Pancreas (tissue), 10 donors: Measurements from ENCODE around the gene GPS1. TPM values are rescaled to one million over a fixed set of nuclear protein-coding genes. Genes with fewer than 3 reads are reported as not detected.

ENCODE experiments used
- ATAC-seq, 4 donors: fragments of 200-7000 bp; cut with Tn5 transposase; one replicate each; pipeline versions ENCODE4 v1.8.0 to v1.9.1; 2020; ENCODE audit warnings: mild to moderate bottlenecking in 4 of 4, moderate library complexity in 4 of 4
- DNase-seq, 6 donors: peaks; one replicate each; pipeline ENCODE4 v3.0.0-alpha.2; 2020
- FAIRE-seq: peaks from 2 replicates; lab custom pipeline; 2012; peaks lifted over from hg19 to GRCh38; lab: Jason Lieb, UNC
- H3K27ac ChIP-seq, 4 donors: fragments of 200-600 bp; sonication (generic); 1 replicate in 3 of 4; 2 replicates in 1 of 4; pipeline versions ENCODE4 v1.5.0 to v1.8.0; 2020
- H3K27me3 ChIP-seq, 4 donors: fragments of 200-600 bp; one replicate each; pipeline ENCODE4 v1.8.0; 2021
- H3K36me3 ChIP-seq, 3 donors: fragments of 200-600 bp; sonication (generic) in 1 of 3; one replicate each; pipeline versions ENCODE4 v1.5.0 to v1.8.0; 2020 to 2021
- H3K4me1 ChIP-seq, 3 donors: fragments of 200-600 bp; one replicate each; pipeline ENCODE4 v1.8.0; 2021
- H3K4me3 ChIP-seq, 4 donors: fragments of 200-600 bp; sonication (generic) in 2 of 4; one replicate each; pipeline versions ENCODE4 v1.5.0 to v1.8.0; 2020 to 2021
- H3K9me3 ChIP-seq, 4 donors: fragments of 200-600 bp; one replicate each; pipeline ENCODE4 v1.8.0; 2021
- CTCF ChIP-seq, 4 donors: fragments of 200-600 bp; sonication (generic) in 3 of 4; IDR thresholded peaks; one replicate each; pipeline versions ENCODE4 v1.5.0 to v1.8.0; 2021; ENCODE audit warnings: antibody characterized with exemption in 4 of 4
- WGBS, 2 donors: extraction: QIAGEN DNeasy Blood & Tissue Kit; methylation state at CpG; one replicate each; pipeline ENCODE4 v1.1.7; 2013; 5-methylcytosine and 5-hydroxymethylcytosine counted together
- intact Hi-C, 3 donors: fragments of 100-400 bp; cut with DNase I; formaldehyde crosslinking; loops; one replicate each; pipeline versions ENCODE4 v1.11.1 to v1.14.2; 2022
- polyA plus RNA-seq, 2 donors: library from polyadenylated mRNA; stranded (reverse); fragments of 200-250 nt; gene quantifications; one replicate each; pipeline ENCODE4 v1.2.3, GENCODE V29; 2013
- total RNA-seq, 6 donors: library from RNA; stranded (reverse); fragmentation: NEBNext Ultra II Directional in 4 of 6; extraction: Animal tissue kit (Norgen Biotek cat#: 25700) in 4 of 6; gene quantifications; one replicate each; pipeline versions ENCODE4 v1.2.1 to v1.2.4, GENCODE V29; 2021 to 2023
- donor health status: healthy with polysubstance abuse.
- donor health status: DM: no; HTN: no; CAD: no; lungs with moderate emphysema.
- donor health status: DM: no; HTN: no; CAD: no.
- donor health status: control.
- donor health status: control.
- donor health status: Bipolar disorder and iron deficiency.
- donor health status: DM: yes; HTN: yes; CAD: no.
- donor health status: DM: no; HTN: no; CAD: no.
- donor health status: DM: no; HTN: no; CAD: no.
- donor health status: DM: yes; HTN: yes; CAD: no.

GPS1 gene
- total and polyA plus RNA-seq, 8 donors: 43.0 to 149 (median 53.3) TPM

DNA sequence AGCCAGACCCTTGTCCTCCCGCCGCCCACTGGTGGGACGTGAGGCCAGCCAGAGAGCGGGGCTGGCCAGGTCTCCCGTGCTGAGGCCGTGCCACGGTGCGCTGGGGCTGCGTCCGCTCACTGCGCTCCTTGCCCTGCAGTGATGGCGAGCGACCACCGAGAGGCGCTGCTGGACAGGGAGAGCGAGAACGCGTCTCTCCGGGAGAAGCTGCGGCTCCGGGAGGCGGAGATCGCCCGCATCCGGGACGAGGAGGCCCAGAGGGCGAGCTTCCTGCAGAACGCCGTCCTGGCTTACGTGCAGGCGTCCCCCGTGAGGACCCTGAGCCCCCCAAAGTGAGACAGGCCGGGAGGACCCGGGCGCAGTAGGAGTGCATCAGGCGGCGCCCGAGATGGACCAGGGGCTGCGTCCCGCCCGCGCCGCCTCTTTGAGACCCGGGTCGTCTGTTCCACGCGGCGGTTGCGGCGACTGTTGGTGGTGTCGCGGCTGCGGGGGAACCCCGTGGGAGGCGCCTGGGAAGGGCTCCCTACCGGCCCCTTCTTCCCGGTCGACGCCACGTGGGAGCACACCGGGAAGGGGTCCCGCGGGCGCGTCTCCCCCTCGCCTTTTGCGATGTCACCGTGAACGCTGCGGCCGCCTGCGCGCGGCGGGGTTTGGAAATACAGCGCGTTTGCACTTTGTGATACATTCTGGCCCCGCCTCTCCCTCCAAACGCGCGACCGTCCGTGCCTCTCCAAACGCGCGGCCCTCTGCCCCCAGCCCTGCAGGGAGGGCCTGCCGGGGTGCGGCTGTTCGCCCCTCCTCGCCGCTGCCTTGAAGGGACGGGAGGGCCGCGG, 21.0 kb upstream of the GPS1 start:
- H3K36me3 ChIP-seq: no peaks in the 10 kb centered on the region
- peaks cover 4 to 5% (median 4%) of the 10 kb centered on the region in 3 donors for H3K4me1 ChIP-seq
- peak; percentile 87 to 95 (median 92) for TF ChIP-seq CTCF (IDR thresholded peaks at IDR 0.05)
- DNase-seq (peak; percentile 73 to 96 (median 90)), ATAC-seq (peak; percentile 85 to 94 (median 92)), FAIRE-seq (no peak)
- no peaks in the 10 kb centered on the region for H3K27me3 ChIP-seq
- no peaks in the 10 kb centered on the region for H3K9me3 ChIP-seq
- H3K27ac ChIP-seq: no peak overlapping the region
- intact Hi-C loops: no loop called here
- peak overlapping the region; percentile 15 to 58 (median 32) for H3K4me3 ChIP-seq
- WGBS, 2 donors: 1 to 3% methylated on average over 61 to 94 of the region's 94 CpGs

DNA sequence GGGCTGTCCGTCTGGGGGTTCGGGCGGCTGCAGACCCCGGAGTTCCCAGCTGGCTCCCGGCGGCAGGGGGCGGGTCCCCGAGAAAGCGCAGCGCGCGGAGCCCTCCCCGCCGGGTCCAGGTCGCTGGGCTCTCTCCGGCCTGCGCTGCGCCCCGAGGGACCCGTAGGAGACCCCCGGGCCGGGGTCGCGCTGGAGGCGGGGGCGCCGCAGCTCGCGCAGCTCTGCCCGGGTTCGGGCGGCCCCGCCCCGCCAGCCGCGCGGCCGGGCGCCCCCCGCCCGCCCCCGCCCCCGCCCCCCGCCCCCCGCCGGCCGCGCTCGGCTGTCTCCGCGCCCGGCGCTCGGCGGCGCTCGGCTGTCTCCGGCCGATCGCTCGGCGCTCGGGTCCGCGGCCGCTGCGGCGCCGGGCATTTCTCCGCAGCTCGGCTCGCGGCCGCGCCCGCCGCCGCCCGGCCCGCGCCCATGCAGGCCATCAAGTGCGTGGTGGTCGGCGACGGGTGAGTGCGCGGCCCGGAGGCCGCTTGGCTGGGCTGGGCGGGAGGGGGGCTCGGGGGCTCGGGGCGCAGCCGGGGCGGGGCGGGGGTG, 20.3 kb upstream of the GPS1 start, which contains the start of gene RAC3:
Gene RAC3, plus strand, starts transcription at position 376 of the 582 bp plus-strand sequence. Its CDS starts 84 bp downstream, at position 460.
- WGBS, 2 donors: 0 to 1% methylated on average over 16 to 96 of the region's 96 CpGs
- H3K27ac ChIP-seq: no peak within 1 kb of the TSS
- TF ChIP-seq CTCF (IDR thresholded peaks at IDR 0.05): no peak
- FAIRE-seq (no peak), DNase-seq (peak in 1 of 6 donors; percentile 42), ATAC-seq (peak in 3 of 4 donors; percentile 3 to 33 (median 7))
- peak within 1 kb of the TSS; percentile 15 to 58 (median 32) for H3K4me3 ChIP-seq
- no peaks in the 10 kb centered on the region for H3K9me3 ChIP-seq
- H3K27me3 ChIP-seq: no peaks in the 10 kb centered on the region
- intact Hi-C loops: no loop called here
- H3K36me3 ChIP-seq: no peaks in the 10 kb centered on the region
- H3K4me1 ChIP-seq: peaks cover 4 to 9% (median 5%) of the 10 kb centered on the region in 3 donors

- peak overlapping the region in 3 of 4 donors; percentile 12 to 46 (median 42) for H3K4me3 ChIP-seq
- no peaks in the 10 kb centered on the region for H3K36me3 ChIP-seq
- WGBS, 2 donors: 11 to 20% methylated on average over 27 to 59 of the region's 59 CpGs
- peak; percentile 30 to 65 (median 50) for ATAC-seq
- peaks cover 4 to 13% (median 5%) of the 10 kb centered on the region in 3 donors for H3K4me1 ChIP-seq
- no peak overlapping the region for H3K27ac ChIP-seq
- no peak for FAIRE-seq
- intact Hi-C loops: no loop called here
- no peaks in the 10 kb centered on the region for H3K27me3 ChIP-seq
- H3K9me3 ChIP-seq: no peaks in the 10 kb centered on the region
- DNase-seq: peak in 3 of 6 donors; percentile 61 to 82 (median 79)
- TF ChIP-seq CTCF (IDR thresholded peaks at IDR 0.05): no peak
Measured at GRCh38 chr17:82031885-82032627, 19.6 kb upstream of the GPS1 start.

- DNase-seq: no peak
- Histone ChIP-seq H3K4me3 (no peak overlapping the region), H3K4me1 (peaks cover 4 to 13% (median 5%) of the 10 kb centered on the region in 3 donors), H3K27me3 (no peaks in the 10 kb centered on the region), H3K36me3 (no peaks in the 10 kb centered on the region), H3K27ac (no peak overlapping the region), H3K9me3 (no peaks in the 10 kb centered on the region)
- intact Hi-C loops: no loop called here
- ATAC-seq: no peak
- 86 to 95% methylated on average over 35 to 38 of the region's 38 CpGs for WGBS, 2 donors
- no peak for TF ChIP-seq CTCF (IDR thresholded peaks at IDR 0.05)
- FAIRE-seq: no peak
Measured at GRCh38 chr17:82033359-82034085, 18.2 kb upstream of the GPS1 start.
